Medulla oblongata (tissue), 1 donor: ENCODE results near the gene ING1.
"Not testable (repeated sequence)": the region's sequence is repeated elsewhere in the genome, so short reads cannot be mapped to it uniquely, and the experiment has no call there.

Experiments used
- DNase-seq: peaks from one replicate; pipeline ENCODE4 v3.0.0-alpha.2; 2015; ENCODE audit errors: extremely low spot score

The ING1 gene

GRCh38 chr13:110715395-110716246 lies 2.1 kb downstream of the ING1 start:
- DNase-seq, result peak; percentile 100

GRCh38 chr13:110716247-110716515 lies 2.7 kb downstream of the ING1 start:
- DNase-seq, result peak; percentile 40

- no peak for DNase-seq
These were observed 5.7 kb downstream of the ING1 start for GRCh38 chr13:110719036-110719710.

- no peak for DNase-seq
These were observed 9.5 kb downstream of the ING1 start for GRCh38 chr13:110722971-110723370.

GRCh38 chr13:110723598-110723997 lies 10.1 kb downstream of the ING1 start:
- DNase-seq, result no peak

GRCh38 chr13:110726153-110726552 lies 12.7 kb downstream of the ING1 start:
- DNase-seq, result not testable (repeated sequence)

GRCh38 chr13:110726726-110727125 lies 13.2 kb downstream of the ING1 start:
- no peak for DNase-seq

GRCh38 chr13:110731072-110731471 lies 17.6 kb downstream of the ING1 start:
- DNase-seq, result no peak

- no peak for DNase-seq
These were observed 21.1 kb downstream of the ING1 start for GRCh38 chr13:110734561-110734960.

- DNase-seq, result no peak
These were observed 24.1 kb downstream of the ING1 start for GRCh38 chr13:110737555-110737954.

GRCh38 chr13:110743687-110744086 lies 30.2 kb downstream of the ING1 start:
- DNase-seq, result no peak

- DNase-seq, result no peak
These were observed 32.9 kb downstream of the ING1 start for GRCh38 chr13:110746438-110746837.

GRCh38 chr13:110748271-110748670 lies 34.8 kb downstream of the ING1 start:
- DNase-seq, result no peak

- DNase-seq, result no peak
These were observed 42.7 kb downstream of the ING1 start for GRCh38 chr13:110756219-110756631.

GRCh38 chr13:110757296-110757695 lies 43.8 kb downstream of the ING1 start:
- no peak for DNase-seq

- DNase-seq, result no peak
These were observed 44.8 kb downstream of the ING1 start for GRCh38 chr13:110758195-110758805.

GRCh38 chr13:110759710-110760109 lies 46.2 kb downstream of the ING1 start:
- DNase-seq, result no peak

- no peak for DNase-seq
These were observed 47.1 kb downstream of the ING1 start for GRCh38 chr13:110760611-110761010.

GRCh38 chr13:110766671-110767430 lies 53.4 kb downstream of the ING1 start:
- DNase-seq, result no peak

- DNase-seq, result no peak
These were observed 54.0 kb downstream of the ING1 start for GRCh38 chr13:110767476-110767875.

- DNase-seq, result no peak
These were observed 55.6 kb downstream of the ING1 start for GRCh38 chr13:110769097-110769496.

GRCh38 chr13:110770678-110771077 lies 57.2 kb downstream of the ING1 start:
- no peak for DNase-seq
